ENCODE results near the gene IFT80.
"Not testable (repeated sequence)": the region's sequence is repeated elsewhere in the genome, so short reads cannot be mapped to it uniquely, and the experiment has no call there.

IFT80 gene

DNA sequence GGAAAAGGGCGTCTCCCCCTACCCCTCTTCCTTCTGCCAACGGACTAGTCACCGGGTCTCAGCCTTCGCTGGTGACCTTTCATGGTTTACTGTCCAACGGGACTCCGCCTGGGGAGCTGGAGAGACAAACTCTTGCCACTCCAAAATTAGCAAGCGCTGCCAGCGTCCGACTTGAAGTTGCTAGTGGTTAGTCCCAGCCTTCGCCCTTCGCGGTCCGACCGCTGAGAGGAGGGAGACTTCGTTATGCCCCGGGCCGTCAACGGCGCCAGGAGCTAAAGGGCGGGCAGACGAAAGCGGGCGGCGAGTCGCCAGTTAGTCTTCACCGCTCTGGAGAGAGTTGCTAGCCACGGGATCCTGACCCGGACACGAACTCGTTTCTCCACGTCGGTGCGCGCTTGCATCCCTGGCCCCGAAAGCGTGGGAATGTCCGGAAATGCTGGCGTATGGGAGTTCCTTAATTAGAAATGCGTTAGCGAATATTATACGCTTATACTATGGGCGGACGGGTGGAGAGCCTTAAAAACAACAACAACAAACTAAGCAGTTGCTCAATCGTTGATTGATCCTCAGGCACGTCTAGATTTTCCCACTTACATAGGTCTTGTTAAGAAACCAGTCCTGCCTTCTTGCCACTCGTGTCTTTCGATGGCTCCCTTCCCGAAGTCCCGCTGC is 1.1 kb upstream of the IFT80 start:
- peak; percentile 22 for DNase-seq

DNA sequence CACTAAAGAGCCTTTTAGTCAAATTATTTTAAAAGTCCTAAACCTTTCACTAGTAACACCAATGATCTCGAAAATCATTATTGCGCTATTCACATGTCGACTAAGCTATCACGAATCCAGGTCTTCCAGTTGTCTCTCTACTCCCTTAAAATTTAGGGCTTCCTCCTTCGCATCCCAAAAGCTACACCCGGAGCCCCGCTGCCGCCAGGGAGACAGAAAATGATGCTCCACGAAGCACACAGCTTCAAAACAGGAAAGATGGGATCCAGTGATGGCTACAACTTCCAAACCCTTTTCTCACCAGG is 253 bp downstream of the IFT80 start:
- DNase-seq, result no peak

DNA sequence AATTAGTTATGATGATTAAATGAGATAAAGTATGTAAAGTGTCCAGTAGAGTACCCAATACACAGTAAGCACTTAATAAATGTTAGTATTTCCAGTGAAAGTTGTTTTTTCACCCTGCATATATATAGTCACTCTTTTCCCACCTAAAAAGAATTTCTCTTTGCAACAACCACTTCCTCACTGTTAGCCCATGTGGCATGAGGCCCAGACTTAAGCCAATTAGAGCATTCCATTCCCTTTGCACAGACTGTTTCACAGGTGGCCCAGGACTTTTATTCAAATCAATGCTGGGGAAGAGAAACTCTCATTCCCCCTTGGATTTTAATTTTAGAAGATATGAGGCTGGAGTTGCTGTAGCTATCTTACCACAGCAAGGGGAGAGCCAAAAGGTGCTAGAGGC is 3.7 kb downstream of the IFT80 start:
- no peak for DNase-seq

DNA sequence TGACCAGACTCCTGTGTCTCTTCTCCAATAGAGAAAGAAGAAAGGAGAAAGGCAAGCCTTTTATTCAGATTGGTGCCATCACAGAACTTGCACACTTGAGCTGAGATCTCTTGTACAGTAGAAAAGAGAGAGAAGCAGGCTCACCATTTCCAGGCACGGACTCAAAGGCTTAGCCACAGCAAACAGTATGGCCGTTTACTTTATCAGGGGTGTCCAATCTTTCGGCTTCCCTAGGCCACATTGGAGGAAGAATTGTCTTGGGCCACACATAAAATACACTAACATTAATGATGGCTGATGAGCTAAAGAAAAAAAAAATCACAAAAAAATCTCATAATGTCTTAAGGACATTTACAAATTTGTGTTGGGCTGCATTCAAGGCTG is 5.0 kb downstream of the IFT80 start:
- no peak for DNase-seq

DNA sequence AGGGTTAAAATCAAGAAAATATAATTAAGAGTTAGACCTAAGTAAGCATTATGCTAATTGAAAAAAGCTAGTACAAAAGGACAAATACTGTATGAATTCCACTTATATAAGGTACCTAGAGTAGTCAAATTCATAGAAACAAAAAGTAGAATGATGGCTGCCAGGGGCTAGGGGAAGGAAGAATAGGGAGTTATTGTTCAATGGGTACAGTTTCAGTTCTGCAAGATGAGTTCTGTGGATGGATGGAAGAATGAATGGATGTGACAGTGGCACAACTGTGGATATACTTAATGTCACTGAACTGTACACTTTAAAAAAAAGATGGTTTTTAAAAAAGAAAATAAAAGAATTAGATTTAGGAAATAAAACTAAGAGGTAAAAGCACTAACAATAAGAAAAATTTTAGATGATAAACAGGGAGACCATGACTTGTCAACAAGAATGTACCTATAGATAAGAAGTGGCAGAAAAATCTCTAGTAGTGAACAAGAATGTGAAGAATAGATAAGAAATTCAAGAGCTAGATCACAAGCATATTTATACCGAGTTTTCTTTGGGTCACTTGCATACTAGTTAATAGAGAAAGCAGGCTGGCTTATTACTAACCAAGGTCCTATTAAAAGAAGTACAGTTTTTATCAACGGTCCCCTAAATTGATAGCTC is 5.5 kb downstream of the IFT80 start:
- no peak for DNase-seq

DNA sequence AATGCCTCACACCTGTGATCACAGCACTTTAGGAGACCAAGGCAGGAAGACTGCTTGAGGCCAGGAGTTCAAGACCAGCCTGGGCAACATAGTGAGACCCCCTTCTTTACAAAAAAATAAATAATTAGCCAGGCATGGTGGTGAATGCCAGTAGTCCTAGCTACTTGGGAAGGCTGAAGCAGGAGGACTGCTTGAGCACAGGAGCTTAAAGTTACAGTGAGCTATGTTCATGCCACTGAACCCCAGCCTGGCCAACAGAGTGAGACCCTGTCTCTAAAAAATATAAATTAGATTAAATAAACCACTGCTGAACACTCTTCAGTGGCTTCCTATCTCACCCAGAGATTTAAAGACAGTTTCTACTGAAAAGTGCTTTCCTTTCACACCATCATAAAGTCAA is 6.2 kb downstream of the IFT80 start:
- no peak for DNase-seq

DNA sequence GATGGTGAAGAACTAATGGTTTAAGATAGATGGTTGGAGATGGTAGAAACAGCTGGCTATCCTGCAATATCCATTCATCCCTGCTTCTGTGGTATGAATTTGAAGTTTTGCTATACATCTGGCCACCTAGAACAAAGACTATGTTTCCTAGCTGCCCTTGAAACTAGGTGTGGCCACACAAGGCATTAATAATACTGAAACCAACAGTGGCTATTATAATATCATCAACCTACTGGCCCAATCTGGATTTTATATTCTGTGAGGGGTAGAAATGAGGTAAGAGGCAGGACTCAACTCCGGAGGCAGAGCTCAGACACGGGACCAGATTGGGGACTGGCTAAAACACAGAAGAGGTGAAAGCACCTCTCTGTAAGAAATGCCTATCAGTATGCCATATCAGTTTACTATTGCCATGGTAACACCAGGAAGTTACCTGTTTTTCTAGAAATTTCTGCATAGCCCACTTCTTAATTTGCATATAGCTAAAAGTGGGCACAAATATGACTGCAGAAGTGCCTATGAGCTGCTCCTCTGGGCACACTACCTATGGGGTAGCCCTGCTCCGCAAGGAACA is 8.4 kb downstream of the IFT80 start:
- DNase-seq, result no peak

DNA sequence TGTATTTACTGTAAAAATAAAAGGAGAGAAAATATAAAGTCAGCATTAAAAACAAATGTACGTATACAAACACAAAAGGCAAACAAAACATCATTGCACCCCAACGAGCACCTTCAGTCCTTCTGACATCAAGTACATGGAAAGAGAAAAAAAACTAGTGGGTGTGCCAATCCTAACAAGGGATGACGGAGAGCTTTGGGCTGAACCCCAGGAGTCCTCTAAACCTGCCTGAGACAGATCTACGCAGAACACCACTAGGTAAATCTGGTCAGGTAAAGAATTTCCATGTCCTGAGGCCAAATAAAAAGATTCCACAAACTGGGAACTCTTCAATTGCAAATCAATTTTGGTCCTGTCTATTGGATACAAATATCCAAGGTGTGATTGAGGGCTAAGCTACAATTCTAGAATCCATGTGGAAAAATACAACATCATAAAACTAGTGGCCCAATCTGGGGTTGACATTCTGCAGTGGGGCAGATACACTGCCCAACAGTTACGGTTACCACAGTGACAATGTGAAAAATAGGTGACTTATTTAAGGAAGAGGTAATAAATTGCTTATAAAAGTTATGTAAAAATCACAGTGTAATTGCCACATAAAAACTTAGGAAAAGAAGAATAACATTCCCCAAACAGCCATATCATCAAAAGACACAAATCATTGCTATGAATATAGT is 14.2 kb downstream of the IFT80 start:
- no peak for DNase-seq

DNA sequence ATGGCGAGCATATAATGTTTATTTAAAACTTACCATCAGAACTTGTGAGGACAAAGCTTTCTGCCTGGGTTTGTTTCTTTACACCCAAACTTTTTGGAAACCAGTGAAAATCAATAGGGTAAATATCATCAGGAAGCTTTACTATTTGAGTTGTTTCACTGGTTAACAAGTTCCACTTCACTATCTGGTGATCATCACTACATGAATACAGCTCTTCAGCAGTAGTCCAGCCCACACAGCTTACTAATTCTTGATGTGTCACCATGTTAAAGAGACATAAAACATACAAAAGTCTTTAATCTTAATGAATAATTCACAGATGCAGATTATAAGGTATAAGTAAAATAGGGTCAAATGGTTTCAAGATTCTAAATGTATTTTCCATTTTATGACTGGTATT is 17.6 kb downstream of the IFT80 start:
- no peak for DNase-seq

DNA sequence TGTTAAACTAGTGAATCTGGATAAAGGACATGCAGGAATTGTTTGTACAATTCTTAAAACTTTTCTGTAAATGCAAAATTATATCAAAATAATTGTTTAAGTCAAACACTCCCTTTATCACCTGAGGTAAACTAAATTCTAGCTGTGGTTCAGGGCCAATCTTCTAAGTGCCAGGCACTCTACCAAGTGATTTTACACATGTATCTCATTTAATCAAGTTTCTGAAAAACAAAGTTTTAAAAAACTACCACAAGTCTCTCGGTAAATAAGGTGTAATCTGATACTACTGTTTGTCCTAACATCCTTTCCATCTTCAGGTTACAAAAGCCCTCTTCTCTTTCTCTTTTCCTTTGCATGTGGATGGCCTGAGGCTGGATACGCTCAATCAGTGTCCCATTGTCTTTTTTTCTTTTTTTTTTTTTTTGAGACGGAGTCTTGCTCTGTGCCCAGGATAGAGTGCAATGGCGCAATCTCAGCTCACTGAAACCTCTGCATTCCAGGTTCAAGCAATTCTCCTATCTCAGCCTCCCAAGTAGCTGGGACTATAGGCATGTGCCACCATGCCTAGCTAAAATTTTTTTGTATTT is 19.3 kb downstream of the IFT80 start:
- DNase-seq, result no peak

DNA sequence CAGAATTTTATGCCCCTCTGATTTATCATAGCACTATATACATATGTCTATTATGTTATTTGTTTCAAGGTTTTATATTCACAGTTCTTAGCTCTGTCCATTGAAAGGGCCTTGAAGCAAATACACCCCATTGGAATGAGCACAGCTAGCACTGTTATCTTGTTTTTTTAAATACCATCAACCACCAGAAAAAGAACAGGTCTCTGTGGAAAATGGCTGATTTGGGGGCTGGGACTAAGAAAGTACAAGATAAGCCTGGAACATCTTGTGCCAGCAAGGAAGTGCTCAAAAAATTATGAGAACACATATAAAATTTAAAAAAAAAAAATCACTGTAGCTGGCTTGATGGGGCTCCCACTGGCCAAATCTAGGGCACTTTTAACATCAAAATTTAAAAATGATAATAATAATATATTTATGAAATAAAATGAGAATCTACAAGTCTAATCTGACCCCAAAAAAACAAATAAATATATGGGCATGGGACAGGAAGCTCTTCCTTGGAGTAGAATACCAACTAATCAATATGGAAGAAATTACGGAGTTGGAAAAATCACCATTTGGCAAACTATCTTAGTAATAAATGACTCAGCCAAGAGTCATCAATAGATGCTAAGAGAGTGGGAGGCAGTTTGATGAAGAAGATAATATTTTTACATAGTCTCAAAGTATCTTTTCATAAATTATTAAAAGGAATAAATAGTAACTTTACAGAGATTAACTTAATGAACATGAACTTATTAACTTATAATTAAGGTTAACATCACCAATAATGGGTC is 20.5 kb downstream of the IFT80 start:
- DNase-seq, result no peak

DNA sequence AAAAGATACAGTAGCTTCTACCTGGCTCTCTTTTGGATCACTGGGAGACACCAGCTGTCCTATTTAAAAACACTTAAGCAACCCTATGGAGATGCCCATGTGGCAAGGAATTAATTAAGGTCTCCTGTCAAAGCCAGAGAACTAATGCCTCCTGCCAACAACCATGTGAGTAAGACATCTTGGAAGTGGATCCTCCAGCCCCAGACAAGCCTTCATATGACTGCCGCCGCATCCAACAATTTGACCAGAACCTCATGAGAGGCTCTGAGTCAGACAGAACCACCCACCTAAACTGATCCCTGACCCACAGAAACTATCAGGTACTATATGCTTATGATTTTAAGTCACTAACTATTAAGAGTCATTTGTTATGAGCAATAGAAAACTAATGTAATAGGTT is 22.3 kb downstream of the IFT80 start:
- no peak for DNase-seq

DNA sequence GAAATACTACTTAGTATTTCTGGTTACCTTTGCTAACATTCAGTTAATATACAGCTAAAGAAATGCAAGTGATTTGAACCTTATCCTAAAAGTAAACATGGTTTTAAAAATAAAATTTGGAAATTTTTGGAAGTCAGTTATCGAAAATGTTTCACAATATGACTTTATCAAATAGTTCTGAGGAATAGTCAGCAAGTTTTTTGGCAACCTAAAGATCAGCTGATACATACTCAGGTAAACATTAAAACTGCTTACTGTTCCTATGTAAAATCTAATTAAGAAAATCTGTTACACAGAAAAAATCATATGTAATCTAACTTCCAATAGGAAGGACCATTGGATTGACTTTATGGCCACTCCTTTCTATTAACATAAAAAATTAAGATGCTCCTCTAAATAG is 24.1 kb downstream of the IFT80 start:
- DNase-seq, result no peak

DNA sequence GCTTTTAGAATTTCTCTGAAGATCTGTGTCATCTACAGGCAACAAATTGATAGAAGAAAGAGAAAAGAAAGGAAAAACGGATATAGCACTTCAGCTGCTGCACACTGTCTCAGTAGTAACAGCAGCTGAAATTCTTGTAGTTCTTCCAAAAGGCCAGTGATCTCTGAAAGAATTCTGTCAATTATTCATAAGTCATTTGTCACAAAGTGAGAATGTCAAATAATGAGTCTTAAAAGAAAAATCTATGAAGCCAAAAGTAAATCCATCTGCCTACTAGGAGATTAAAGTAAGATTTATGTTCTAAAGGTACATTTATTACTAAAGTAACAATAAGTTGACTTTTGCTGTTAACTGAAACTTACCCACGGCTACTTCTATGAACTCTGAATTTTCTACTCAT is 24.6 kb downstream of the IFT80 start:
- no peak for DNase-seq

DNA sequence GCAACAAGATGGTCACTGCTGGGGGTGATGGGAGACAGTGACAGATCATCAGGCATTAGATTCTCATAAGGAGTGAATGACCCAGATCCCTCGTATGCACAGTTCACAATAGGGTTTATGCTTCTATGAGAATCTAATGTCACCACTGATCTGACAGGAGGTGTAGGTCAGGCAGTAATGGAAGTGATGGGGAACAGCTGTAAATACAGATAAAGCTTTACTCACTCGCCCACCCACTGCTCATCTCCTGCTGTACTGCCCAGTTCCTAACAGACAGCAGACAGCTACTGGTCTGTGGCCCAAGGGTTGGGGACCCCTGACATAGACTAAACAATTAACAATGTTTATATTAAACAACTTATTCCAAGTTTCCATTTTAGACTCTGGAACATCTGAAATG is 25.4 kb downstream of the IFT80 start:
- no peak for DNase-seq

DNA sequence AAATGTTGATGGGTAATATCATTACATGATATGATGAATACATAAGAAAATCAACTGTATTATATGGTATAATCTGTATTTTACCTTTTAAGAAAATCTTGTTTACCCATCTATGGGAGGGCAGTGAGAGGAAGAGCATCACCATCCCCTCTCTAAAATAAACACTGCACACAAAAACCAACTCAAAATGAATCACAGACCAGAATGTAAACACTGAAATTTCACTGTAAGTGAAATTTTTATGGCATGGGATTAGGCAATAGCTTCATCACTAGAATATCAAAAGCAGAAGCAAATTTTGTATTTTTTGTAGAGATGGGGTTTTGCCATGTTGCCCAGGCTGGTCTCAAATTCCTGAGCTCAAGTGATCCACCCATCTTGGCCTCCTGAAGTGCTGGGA is 26.2 kb downstream of the IFT80 start:
- no peak for DNase-seq

DNA sequence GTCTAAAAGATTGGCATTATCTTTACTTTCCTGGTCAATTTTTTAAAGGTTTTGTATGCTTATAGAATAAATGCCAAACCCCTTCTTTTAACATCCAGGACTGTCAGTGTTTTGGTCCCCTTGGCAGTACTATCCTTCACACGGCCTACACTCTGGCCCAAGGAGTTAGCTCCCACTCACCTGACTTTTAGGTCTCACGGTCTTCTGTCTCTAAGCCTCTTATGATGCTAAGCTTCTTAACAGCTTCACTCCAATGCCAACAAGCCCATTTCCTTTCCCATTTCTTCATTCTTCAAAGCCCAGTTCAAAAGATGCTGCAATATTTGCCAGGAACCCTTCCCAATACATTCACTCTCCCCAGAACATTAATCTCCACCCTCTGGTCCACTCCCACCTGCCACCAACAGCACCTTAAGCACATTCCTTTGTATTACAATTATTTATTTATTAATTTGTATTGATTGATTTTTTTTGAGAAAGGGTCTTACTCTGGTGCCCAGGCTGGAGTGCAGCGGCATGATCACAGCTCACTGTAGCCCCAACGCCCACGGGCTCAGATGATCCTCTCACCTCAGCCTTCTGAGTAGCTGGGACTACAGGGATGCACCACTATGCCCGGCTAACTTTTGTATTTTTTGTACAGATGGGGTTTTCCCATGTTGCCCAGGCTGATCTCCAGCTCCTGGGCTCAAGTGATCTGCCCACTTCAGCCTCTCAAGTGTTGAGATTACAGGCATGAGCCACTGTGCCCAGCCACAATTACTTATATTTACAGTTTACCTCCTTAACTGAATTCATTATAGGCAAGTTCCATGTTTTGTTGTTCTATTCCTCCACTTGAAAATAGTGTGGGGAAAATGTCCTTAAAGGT is 27.8 kb downstream of the IFT80 start:
- DNase-seq, result no peak

DNA sequence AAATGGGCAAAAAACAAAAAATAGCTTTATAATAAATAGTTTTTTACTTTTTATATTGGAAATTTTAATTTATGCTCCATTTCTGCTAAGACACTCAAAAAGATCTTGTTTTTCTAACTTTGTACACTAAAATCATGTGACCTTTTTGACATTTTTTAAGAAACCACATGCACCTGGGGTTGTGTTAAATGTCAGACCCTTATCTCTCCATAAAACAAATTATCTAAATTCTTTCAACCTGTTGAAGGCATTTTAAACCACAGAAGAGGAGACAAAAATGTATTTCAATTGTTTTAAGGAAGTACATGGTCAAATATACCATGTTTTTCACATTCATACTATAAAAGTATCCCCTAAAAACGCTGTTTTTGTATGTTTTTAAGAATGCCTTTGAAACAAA is 29.2 kb downstream of the IFT80 start:
- DNase-seq, result peak; percentile 29

DNA sequence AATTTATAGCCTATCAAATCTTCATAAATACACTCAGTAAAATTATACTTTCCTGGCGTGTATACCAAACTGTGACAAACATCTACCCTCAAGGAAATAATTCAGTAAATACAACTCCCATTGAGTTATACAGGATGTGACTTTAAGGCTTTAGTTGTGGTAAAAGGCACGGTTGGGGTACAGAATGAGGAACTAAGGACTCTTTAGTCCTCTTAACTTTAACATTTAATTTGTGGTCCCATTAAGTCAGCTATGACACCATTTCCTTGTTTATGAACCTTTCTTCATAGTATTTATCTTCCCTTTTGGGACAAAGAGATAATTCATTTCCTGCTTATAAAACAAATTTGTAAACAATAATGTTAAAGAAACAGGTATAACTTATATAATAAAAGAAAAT is 30.2 kb downstream of the IFT80 start:
- peak; percentile 28 for DNase-seq

DNA sequence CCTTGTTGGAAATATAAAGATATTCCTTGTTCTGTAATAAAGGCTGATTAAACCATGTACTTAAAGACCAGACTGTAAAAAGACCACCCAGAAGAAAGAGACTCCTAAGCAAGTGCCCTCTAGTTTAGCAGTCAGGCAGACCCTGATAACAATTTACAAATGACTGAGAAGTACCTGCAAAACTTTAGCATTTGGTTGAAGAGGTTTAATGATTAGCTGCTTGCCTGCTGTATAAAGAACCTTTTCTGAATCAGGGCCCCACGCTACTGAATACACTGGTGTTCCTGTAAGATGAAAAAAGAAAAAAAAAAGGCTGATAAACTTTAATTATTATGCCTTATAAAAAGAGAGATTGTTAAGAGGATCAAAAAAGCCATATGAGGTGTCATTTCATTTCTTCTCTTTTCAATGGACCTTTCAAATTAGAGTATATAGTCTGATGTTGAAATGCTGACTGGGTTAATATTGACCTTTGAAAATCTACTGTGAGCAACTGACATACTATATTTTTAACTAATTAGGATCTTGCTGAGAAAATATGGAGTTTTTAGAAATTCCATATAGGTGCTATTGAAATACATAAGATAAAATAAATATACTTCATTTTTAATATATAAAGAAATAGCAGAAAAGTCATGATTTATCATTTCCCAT is 33.0 kb downstream of the IFT80 start:
- no peak for DNase-seq

DNA sequence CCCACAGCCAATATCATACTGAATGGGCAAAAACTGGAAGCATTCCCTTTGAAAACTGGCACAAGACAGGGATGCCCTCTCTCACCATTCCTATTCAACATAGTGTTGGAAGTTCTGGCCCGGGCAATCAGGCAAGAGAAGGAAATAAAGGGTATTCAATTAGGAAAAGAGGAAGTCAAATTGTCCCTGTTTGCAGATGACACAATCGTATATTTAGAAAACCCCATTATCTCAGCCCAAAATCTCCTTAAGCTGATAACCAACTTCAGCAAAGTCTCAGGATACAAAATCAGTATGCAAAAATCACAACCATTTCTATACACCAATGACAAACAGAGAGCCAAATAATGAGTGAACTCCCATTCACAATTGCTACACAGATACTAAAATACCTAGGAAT is 36.1 kb downstream of the IFT80 start:
- not testable (repeated sequence) for DNase-seq

DNA sequence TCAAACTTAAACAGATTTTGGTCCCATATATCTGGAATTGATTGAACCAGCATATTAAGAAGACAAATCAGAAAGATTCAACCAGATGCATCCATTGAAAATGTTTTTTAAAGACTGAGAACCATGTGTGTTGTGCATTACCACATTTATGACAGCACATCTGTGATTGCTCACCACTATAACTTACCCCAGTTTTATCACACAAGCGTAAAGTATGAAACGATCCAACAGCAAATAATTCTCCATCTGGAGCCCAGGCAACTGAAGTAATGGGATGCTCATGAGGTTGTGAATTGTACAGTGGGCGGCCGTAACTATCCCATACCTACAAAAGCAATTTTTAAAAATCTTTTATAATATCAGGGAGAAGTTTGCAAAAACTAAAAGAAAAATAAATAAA is 43.2 kb downstream of the IFT80 start:
- no peak for DNase-seq

Data from central memory CD4-positive, alpha-beta T cell (primary cell).